DMS79 treated with DMSO at 0.1 percent for 48 hours (cell line): Measurements from ENCODE around the gene STX4.

Source experiments
- DNase-seq: peaks from one replicate; lab custom pipeline; 2025; lab: John Stamatoyannopoulos, UW

STX4 gene

DNA sequence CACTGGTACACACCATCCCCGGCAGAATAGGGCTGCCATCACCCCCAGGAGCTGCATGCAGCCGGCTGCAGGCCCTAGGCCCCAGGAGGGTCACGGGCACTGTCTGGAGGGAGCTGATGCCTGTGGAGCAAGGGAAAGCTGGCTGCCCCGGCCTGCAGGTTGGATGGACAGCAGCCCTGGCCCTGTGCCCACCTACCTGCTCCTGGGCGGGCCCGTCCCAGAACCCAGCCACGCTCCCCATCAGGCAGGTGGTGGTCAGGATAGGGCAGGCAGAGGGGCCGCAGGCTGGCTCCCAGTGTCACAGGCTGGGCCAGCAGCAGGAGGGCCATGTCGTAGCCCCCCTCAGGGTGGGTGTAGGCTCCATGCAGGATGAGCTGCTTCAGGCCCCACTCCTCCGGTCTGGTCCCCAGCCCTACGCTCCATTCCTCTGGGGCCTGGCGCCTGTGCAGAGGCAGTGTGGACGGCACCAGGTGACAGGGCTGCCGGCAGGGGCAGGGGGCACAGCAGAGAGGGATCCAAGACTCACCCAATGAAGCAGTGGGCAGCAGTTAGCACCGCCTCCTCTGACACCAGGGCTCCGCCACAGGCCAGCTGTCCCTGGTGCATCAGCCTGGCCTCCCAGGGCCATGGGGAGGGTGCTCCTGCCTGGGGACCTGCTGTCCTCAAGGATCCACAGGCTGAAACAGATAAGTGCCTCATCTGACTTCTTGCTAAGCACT lies 51.4 kb downstream of the STX4 start:
- no peak for DNase-seq

DNA sequence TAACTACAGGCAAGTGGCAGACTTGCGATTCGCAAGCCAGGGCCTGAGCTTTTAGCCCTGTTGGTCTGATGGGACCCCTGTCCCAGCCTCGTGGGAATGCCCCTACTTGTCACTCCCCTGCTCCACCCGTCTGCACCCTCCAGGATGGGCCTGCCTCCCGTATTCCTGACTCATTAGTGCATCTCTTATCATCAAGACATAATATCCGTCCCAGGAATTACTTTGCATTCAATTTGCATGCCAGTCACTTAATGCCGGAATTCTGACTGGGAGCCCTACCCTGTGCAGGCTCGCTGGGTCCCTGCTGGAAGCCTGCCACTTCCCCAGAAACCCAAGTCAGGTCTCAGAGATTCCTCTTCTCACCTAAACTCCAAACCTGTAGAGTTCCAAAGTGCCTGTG lies 52.1 kb downstream of the STX4 start:
- DNase-seq: no peak

DNA sequence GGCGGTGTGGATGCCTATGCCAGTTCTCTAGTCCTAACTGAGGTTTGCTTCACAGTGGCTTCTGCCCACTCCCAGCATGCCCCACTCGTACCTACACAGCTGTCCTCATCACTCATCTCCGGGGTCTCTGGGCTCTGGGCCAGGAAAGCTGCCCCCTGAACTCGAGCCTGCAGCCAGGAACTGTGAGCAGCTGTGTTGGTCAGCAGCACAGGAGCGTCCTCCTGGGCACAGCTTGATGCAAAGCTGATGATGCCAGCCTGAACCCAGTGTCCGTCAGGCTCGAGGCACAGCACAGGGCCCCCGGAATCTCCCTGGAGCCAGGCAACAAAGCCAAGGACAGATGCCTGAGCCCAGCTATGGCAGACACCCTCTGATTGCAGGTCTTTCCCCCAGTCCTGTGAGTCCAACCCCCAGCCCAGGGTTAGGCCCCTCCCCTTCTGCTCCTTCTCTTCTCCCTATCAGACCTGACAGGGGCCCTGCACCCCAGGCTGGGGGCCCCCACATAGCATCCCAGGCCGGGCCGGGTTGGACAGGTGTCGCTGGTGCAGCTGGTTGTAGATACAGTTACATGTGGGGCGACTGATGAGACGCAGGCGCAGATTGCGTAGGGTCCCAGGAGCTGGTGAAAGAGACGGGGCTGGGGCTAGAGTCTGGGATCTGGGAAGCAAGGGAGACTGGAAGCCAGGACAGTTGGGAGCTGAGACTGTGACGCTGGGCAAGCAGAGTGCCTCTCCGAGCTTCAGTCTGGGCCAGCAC lies 52.7 kb downstream of the STX4 start:
- no peak for DNase-seq

DNA sequence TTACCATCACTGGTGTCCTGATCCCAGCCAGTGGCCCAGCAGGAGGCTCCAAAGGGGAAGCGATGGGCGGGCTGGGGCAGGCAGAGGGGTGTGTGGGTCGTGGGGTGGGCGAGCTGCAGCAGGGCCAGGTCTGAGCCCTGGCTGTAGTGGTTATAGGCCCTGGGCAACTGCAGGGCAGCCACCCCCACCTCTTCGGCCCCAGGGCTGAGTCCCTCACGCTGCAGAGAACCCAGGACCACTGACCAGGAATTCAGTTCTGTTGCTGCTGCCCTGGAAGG lies 53.2 kb downstream of the STX4 start:
- DNase-seq: no peak

DNA sequence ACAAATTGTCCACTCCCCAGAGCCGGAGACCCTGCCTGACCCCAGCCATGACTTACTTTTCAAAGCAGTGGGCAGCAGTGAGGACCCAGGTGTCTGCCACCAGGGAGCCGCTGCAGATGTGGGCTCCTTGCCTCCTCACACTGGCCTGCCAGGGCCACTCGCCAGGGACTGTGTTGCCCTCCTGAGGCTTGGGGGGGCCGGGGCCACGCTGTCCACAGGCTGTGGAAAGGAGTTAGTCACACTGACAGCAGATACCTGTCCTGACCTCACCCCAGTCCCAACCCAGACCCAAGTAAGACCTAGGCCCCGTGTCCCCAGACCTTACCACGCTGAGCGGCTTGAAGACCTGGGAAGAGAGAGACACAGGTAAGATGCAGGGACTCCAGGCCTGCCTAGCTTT lies 54.1 kb downstream of the STX4 start:
- no peak for DNase-seq

DNA sequence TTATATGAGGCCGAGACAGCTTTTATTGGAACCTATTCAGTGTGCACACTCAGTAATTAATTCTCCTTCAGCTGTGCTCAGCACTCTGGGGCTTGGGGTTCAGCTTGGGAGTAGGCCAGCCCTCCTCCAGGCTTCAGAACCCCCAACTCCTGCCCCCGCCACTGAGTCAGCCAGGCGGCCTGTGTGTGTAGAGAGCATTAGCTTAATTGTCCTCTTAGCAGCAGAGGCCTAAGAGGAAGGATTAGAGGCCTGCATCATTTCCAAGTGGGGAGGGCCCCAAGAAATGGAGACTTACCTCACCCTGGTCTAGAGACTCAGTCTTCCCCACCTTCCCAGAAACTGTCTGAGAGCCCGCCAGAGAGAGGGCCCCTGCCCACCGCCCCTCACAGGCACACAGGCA lies 54.6 kb downstream of the STX4 start:
- DNase-seq: no peak

DNA sequence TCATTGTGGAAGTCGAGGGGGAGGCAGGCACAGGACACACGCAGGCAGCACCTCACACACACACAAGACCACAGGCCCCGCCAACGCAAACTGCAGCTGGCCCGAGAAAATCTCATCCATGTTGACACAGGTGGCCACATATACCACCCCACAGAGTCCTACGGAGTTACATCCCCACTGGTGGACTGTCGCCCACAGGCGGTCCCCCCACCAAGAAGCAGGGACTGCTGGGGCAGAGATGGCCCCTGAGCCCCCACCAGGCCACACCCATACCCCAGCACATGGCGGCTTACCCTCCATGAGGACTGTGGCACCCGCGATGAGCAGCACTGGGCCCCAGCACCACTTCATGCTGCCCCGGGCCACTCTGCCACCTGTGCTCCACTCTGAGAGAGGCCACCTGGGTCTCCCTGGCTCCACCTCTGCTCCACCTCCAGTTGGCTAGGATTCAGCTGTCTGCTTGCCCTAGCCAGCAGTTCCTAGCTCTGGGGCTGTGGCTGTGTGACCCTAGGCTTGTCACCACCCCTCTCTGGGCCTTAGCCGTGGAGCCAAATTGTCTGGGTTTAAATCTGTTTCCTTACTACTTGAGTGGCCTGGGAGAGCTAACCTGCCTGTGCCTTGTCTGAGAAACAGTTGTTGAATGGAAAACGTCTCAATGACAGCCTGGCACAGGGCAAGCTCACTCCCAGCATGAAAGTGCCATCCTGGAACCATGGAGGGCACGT lies 55.3 kb downstream of the STX4 start, which contains the start of gene PRSS53:
Gene PRSS53, minus strand, starts transcription at position 485 of the 725 bp plus-strand sequence. Its CDS starts 134 bp downstream, at position 351.
- no peak for DNase-seq

DNA sequence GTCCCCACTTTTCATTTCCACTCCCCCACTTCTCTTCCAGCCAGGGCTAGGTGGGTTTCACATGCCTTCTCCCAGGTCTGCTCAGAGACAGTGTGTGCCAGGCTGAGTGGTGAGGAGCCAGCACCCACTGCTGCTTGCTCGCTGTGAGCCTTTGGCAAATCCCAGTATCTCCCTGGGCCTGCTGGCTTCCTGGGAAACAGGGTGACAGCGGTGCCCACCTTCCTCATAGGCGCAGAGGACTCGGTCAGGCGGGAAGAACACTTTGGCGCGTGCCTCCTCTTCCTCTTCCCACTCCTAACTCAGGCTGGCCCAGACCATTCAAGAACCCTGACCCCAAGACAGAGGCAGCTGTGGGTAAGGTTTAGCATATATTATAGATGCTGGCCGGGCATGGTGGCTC lies 55.8 kb downstream of the STX4 start:
- DNase-seq: no peak
